GM19438 (cell line): ENCODE data around the gene POLR2E.
"Not testable (repeated sequence)": the region's sequence is repeated elsewhere in the genome, so short reads cannot be mapped to it uniquely, and the experiment has no call there.

Source experiments
- ATAC-seq: cut with Tn5 transposase; IDR thresholded peaks from one replicate; pipeline ENCODE4 v1.9.1; 2021; ENCODE audit warnings: low read depth; ENCODE audit not compliant: unreplicated experiment

POLR2E gene

DNA sequence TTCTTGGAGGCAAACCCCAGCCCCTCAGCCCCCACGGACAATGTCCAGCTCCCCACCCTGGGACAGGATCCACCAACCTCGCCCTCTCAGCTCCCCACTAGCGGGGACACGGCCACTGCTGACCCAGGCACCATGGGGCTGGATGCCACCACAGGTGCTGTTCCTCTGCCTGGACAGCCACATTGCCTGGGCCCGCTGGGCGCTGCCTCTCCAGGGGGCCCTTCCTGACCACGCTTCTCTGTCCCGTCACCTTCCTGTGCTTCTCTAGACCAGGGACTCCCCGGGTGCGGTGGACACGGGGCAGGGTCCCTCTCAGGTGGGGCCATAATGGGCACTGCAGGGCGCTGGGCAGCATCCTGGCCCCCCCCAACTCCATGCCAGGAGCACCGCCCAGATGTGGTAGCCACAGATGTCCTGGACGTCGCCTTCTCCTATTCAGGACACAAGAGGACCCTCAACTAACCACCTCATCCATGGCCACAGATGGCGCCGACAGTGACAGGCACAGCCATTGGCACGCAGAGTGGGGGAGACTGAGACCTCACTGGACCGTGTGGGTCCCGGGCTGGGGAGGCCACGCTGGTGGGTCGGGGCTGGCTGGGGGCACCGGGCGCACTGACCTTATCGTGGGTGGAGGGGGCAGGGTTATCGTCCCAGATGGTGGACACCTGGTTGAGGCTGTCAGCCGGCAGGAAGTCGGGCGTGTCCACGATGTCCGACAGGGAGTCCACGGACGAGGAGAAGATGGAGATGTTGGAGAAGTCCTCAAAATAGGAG, 32.0 kb upstream of the POLR2E start:
- ATAC-seq: no peak

DNA sequence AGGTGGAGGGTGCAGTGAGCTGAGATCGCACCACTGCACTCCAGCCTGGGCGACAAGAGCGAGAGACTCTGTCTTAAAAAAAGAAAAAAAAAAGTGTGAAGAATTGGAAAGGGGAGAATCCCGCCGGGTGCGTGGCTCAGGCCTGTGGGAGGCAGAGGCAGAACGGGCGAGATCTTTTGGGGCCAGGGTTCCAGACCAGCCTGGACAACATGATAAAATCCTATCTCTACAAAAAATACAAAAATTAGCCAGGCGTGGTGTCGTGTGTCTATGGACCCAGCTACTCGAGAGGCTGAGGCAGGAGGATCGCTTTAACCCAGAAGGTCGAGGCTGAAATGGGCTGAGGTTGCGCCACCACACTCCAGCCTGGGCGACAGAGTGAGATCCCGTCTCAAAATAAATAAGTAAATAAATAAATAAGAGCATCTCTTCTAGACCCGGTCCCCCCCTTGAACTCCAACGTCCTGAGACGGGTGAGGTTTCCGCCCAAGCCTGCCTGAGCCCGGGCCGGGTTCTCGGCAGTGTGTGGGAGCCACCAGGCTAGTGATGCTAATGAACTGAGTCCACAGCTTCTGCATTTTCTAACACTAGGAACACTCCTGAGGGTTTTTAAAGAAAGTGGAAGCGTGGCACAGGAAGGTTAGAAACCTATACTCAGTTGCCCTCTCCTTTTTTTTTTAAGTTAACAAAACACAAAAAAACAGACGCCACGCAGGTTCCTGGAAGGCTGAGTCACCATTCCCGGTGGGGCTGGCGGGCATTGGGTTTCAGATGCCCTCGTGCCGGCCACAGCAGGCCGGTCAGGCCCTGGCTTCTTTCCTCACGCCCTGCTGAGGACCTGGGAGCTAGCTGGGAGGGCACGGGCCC, 30.7 kb upstream of the POLR2E start:
- no peak for ATAC-seq

DNA sequence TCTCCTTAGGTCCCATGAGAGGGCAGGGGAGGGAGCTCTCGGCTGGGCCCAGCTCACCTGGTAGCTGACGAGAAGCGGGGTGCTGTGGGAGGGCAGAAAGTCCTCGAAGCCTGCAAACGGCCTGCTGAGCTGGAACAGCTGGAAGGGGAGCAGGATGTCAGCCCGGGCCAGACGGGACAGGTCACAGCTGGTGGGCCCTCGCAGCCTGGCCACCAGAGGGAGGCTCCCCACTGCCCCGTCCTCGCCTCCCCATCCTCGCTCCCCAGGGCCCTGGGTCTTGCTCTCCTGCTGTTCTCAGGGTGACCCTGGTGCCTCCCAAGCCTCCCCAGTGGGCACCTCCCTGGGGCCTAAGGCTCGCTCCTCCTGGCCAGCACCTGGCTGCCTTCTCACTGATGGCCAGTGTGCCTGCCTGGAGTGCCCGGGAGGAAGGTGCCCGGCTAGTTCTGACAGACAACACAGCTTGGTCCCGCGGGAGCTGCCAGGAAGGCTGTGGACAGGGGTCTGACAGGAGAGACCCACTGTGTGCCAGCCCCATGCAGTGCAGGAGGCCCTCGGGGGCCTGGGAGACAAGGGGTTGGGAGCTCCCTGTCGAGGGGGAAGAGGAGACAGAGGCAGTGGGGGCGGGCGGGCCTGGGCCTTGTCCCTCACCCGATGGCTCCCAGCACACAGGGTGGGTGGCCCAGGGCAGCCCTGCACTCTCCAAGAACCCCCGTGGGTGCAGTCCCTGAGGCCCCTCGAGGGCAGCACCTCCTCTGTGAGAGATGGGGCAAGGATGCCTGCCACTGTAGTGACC, 28.9 kb upstream of the POLR2E start:
- ATAC-seq: no peak

DNA sequence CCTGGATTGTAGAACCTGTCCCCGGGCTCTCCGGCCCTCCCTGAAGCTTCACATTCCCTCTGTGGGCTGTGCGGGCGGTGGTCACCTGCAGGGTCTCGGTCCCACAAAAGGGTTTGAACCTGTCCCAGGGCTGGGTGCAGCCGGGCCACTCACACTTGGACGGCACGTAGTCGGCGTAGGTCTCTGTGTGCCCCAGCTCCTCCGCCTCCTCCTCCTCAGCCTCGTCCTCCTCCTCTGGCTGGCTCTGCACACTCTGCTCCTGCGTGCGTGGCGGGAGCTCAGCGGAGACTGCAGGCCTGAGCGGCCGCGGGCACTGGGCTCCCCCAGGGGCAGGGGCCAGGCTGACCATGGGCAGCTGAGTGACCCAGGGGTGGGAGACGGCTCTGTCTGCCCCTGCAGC, 28.2 kb upstream of the POLR2E start:
- no peak for ATAC-seq

DNA sequence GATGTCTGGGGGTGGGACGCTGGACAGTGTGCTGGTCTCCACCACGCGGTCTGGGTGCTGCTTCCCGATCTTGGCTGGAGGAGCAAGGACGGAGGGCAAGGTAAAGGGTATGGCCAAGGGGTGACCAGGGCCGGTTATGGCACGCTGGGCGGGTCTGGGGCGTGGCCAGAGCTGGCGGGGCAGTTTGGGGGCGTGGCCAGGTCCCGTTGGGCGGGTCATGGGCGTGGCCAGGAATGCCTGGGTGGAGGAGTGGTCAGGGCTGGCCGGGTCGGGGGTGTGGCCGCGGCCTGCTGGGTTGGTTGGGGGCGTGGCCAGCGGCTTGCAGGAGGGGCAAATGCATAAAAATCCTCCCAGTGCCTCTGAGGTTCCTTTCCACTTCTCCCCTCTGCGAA, 27.8 kb upstream of the POLR2E start:
- no peak for ATAC-seq

DNA sequence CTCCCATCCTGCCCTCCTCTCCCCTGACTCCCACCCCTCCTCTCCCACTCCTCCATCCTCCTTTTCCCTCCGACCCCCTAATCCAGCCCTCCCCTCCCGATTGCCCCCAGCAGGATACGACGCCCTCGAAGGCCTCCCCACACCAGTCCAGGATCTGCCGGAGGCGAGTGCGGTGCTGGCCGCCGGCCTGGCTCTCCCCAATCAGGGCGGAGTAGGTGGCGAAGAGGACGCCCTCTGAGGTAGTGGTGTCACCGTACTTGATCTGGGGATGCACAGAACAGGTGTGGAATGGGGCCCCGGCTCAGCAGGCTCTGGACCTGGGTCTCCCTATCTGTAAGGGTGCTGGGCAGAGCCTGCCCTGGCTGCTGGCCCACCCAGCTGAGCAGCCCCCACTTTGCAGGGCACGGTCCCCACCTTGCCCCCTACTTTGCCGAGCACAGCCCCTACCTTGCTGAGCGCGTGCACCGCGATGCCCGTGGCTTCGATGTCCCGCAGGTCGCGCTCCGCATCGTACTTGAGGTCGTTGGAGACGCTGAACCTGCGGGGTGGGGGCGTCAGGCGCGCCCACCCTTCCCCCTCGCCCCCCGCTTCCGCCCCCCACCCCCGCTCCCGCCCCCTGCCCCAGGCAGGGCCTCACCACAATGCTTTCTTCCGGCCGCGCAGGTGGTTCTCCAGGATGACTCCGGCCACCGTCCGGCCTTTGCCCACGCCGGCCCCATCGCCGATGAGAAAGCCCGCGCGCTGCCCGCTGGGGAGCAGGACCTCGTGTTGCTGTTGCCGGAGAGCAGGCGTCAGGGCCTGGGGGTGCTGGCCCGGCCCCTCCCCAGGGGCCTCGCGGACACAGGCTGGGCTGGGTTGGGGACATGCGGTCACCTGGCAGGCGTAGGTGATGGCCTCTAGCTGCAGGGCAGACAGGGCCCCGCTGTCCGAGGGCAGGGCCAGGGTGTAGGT, 27.1 kb upstream of the POLR2E start:
- no peak for ATAC-seq

DNA sequence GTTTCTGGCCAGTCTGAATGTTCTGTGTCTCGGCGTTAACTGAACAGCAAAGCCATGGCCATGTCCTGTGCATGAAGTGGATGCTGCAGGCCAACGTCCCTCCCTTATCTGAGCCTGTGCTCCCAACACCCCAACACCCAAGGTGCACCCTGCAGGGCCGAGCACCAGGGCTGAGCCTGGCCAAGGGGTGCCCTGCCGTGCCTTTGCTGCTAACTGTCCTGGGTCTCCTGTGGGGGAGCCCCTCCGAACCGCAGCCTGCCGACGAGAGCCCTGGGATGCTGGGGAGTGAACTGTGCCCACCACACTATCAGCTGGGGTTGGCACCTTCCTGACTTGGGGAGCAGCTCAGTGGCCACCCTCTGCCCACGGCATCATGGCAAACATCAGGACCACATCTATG, 26.2 kb upstream of the POLR2E start:
- no peak for ATAC-seq

DNA sequence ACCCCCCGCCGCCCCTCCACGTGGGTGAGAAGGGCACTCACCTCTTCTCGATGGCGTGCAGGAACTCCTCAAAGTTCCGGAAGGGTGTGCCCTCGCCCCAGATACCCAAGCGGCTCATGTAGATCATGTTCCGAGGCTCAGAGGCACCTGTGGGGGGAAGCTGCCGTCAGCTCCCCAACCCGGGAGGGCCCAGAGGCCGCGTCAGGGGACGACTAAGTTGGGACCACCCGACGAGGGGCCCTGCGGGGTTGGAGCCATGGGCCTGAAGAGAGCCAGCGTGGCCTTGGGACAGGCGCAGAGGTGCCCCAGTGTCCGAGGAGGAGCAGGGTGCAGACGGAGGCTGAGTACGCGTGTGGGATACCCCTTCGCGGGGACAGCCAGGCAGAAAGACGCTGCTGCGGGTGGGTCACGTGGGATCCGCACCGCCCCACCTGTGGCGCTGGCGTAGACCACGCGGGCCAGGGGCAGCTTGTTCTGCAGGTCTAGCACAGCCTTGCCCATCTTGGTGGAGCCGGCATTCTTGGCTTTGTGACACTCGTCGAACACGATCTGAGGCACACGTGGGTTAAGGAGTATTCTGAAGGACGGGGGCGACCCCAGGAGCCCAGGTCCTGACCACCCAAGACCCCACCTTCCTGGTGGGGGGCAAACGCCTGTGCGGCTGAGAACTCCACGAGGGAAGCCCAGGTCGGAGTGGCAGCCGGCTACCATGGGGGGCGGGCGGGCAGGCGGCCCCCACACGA, 24.5 kb upstream of the POLR2E start:
- ATAC-seq: no peak

DNA sequence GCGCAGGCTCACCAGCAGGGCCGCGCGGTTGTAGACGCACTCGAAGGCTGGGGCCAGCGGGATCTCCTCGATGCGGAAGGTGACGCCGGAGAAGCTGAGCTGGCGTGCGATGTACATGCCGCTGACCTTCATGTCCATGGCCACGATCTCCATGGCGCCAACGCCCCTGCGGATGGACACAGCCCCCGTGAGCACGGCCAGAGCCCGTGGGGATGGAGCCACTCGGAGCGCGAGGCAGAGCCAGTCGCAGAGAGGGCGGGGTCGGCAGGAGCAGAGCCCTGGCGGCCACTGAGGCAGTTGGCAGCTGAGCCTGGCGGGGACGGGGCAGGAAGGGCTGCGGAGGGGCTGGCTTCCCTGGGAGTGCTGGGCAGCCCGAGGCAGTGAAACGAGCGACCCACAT, 23.8 kb upstream of the POLR2E start:
- ATAC-seq: no peak

DNA sequence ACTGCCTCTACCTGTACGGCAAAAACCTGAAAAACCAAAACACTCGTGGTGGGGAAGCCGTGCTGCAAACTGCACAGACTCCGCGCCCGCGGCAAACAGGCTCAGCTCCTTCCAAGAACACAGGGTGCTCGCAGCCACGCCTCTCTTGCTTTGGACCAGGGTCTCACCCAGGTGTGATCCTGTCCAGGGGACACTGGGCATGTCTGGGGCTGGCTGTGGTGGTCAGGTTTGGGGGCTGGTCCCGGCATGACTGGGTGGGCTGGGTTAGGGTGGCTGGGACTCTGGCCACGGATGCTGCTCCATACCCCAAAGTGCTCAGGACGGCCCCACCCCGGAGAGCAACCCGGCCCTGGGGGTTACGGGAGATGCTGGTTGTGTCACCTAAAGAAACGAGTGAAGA, 22.5 kb upstream of the POLR2E start:
- no peak for ATAC-seq

DNA sequence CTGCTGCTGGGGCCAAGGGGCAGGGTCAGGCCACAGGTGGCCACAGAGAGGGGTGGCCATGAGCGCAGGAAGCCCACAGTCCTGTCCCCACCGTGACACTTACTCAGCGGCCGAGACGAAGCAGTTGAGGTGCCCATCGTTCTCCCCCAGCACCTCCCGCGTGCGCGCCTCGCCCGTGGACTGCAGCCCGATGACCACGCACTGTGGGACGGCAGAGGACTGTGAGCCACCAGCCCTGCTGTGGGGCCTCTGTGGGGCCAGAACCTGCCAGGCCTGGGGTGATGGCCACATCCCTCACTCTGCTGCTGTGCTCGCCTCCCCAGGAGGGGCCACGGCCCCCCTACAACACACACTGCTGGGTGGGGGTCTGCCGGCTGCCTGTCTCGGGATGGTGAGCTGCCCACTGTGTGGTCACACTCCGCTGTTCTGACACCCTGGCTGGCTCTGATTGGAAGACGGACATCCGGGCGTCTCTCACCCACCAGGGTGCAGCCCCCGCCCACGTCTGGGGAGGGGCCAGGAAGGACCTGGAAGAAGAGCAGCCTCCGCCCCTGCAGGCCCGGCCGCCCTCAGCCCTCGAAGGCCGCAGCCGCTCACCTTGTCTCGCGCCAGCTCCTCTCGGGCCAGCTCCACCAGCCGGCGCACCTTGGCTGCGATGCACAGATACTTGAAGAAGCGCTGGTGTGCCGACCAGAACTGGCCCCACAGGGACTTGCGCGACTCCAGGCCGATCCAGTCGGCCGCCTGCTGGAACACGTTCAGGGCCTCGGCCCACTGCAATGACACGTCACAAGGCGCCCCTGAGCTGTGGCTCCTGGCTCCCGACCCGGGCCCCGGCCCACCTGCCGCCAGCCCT, 21.8 kb upstream of the POLR2E start:
- ATAC-seq: no peak

DNA sequence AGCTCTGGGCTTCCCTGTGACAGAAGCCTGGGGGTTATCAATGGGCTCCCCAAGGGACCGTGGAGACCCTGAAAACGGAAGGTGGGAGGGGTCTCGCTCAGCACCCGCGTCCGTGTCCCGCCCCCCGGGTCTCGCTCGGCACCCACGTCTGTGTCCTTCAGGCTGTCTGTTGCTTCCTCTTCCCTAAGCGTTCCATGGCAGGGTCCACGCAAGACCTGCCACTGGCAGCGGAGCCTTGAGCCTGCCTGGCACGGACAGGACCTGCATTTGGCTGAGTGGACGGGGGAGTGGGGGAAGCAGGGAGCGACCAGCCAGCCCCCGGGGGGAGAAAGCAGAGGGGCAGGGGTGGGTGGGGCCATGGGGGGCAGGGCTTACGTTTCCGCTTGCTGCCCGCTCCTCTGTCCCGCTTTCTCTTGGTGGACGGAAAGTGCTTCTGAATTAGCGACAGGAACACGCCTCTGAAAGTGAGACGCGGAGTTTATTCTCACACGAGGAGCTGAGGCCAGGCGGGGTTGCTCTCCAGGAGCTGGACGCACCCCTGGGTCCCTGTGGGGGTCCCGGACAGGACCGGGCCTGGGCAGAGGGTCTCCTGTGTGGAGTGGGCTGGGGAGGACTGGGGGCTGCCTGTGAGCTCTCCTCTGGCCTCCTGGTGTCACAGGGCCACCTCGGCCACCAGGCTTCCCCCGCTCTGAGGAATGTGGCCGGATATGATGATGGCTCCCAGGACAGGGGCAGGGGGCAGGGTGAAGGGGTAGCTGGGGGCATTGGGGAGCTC, 20.7 kb upstream of the POLR2E start:
- no peak for ATAC-seq

DNA sequence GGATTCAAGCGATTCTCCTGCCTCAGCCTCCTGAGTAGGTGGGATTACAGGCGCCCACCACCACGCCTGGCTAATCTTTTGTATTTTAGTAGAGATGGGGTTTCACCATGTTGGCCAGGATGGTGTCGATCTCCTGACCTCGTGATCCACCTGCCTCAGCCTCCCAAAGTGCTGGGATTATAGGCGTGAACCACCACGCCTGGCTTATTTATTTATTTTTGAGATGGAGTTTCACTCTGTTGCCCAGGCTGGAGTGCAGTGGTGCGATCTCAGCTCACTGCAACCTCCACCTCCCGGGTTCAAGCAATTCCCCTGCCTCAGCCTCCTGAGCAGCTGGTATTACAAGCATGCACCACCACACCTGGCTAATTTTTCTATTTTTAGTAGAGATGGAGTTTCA, 19.6 kb upstream of the POLR2E start:
- ATAC-seq: not testable (repeated sequence)

DNA sequence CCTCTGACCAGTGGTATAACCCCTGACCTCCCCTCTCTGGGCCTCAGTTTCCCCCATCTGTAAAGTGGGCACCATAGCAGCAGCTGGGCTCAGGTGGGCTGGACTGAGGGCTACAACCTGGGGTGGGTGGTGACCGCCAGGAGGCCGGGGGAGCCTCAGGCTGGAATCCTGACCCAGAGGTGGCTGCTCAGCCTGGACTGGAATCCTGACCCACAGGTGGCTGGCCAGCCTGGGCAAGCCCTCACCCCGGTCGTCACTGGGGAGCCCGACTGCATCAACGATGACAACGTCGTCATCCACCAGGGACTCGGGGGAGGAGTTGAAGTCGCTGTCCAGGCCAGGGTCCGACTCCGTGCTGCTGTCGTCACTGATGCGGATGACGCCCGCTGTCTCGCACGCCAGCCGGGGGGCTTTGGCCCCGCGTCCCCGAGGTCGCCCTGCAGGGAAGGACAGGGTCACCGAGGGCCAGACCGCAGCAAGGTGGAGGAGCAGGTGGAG, 18.9 kb upstream of the POLR2E start:
- no peak for ATAC-seq

DNA sequence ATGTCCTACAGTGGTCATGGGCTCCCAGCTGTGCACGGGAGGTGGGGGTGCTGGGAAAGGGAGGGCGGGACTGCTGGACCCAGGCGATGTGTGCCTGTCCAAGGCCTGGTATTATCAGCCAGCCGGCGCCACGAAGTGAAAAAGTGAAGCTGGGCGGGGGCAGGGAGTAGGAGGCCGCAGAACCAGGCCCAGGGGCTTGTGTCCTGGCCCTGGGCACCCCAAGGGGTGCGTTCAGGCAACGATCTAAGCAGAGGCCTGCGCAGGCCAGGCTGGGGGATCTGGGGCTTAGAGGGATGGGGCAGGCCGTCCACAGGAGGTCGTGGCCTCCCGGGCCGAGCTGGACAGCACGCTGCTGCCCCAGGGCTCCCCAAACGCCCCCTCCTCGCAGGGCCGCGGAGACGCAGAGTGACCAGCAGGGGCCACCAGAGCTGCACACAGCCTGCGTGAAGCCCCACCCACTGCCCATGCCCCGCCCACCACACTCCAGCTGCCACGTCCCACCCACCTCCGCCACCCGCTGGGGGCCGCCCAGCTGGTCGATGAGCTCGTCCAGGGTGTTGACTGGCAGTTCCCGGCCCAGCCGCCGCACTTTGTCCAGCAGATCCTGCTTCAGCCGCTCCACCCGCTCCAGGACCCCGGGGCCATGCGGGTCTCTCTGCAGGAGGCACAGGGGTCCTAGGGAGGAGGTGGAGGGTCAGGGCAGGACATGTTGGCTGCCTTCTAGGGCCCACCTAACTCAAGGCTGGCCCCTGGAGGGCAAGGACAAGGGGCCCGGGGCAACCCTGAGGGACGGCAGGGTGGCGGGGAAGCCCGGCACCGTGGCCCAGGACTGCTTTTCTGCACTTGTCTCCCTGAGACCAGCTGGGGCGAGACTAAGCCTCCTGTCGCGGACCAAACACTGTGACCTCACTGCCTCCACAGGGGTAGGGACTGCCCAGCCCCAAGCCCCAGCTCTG, 18.1 kb upstream of the POLR2E start:
- ATAC-seq: no peak

DNA sequence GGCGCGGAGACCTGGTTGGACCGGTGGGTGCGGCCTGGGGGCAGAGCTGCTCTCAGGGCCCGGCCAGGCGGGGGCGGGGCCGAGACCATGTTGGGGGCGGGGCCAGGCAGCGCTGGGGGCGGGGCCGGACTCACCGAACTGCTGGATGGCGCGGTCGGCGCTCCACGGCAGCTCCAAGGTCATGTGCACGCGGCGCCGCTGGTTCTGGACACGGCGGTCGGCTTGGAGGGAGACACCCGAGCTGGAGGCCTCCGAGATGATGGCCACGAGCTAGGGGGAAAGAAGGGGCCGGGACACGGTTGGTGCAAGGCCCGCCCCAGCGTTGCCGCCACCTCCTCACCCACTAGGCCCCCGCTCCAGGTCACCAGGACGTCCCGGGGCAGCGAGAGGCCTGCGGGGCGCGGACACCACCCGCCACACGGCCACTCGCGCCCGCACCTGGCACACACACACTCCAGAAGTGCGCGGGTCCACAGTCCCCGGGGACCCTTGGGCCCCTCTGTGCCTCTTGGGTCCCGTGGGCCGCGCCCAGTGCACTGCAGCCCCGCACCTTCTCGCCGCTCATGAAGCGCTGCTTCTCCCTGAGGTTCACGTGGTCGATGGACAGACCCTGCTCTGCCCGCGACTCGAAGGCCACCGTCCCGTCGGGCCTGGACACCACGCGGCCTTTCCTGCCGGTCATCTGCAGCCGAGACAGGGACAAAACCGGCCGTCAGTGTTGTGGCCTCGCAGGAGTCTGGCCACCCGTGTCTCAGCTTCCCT, 17.3 kb upstream of the POLR2E start:
- ATAC-seq: no peak
